Body of pancreas (tissue), 4 donors: ENCODE measurements around the gene C12orf57. TPM values are rescaled to one million over a fixed set of nuclear protein-coding genes. Genes with fewer than 3 reads are reported as not detected.

Experiments
- ATAC-seq: fragments of 150-250 bp; one replicate; pipeline ENCODE4 v1.9.1; 2016
- DNase-seq, 4 donors: peaks; one replicate each; pipeline ENCODE4 v3.0.0-alpha.2; 2019
- H3K27ac ChIP-seq, 4 donors: fragments of 200-600 bp; sonication (generic); 1 replicate in 3 of 4; 2 replicates in 1 of 4; pipeline versions ENCODE4 v1.5.1 to v1.6.1; 2016 to 2019; ENCODE audit warnings: mild to moderate bottlenecking in 1 of 4, mixed read lengths in 1 of 4, moderate library complexity in 1 of 4
- H3K27me3 ChIP-seq, 2 donors: fragments of 200-600 bp; sonication (generic); one replicate each; pipeline ENCODE4 v1.6.0; 2016; ENCODE audit warnings: mild to moderate bottlenecking in 1 of 2
- H3K36me3 ChIP-seq, 2 donors: fragments of 200-600 bp; sonication (generic); replicated peaks in 1 of 2; 2 replicates each; pipeline ENCODE4 v1.5.1; 2016; ENCODE audit warnings: low read depth in 2 of 2; ENCODE audit not compliant: insufficient read depth in 1 of 2
- H3K4me1 ChIP-seq: fragments of 200-600 bp; sonication (generic); one replicate; pipeline ENCODE4 v1.6.0; 2016
- H3K4me3 ChIP-seq, 2 donors: fragments of 200-600 bp; sonication (generic); 1 replicate in 1 of 2; 2 replicates in 1 of 2; pipeline ENCODE4 v1.5.1; 2016 to 2019
- H3K9me3 ChIP-seq, 3 donors: fragments of 200-600 bp; sonication (generic); 1 replicate in 2 of 3; 2 replicates in 1 of 3; pipeline ENCODE4 v1.5.1; 2016
- CTCF ChIP-seq, 7 experiments: fragments of 450-650 bp in 4 of 7; fragments of 200-600 bp in 3 of 7; sonication (generic) in 3 of 7; IDR thresholded peaks; one replicate each; pipeline ENCODE4 v1.5.1; 2016 to 2019; ENCODE audit warnings: antibody characterized with exemption in 7 of 7
- POLR2A ChIP-seq, 3 donors: fragments of 450-650 bp; IDR thresholded peaks; one replicate each; pipeline ENCODE4 v1.6.1; 2016; ENCODE audit warnings: antibody characterized with exemption in 3 of 3, mild to moderate bottlenecking in 2 of 3
- WGBS, 2 donors: methylation state at CpG; one replicate each; pipeline ENCODE4 v1.1.5; 2017; 5-methylcytosine and 5-hydroxymethylcytosine counted together
- intact Hi-C: fragments of 100-400 bp; cut with DNase I; formaldehyde crosslinking; loops from one replicate; pipeline ENCODE4 v1.15.1; 2023
- microRNA counts, 2 donors: library from miRNA; unstranded; fragments of <30 nt; microRNA quantifications; one replicate each; lab custom pipeline; 2017
- microRNA-seq, 2 donors: library from miRNA; unstranded; fragments of <30 nt; microRNA quantifications; one replicate each; pipeline ENCODE4, GENCODE V29; 2016; ENCODE audit warnings: borderline number of aligned reads in 2 of 2, borderline replicate concordance in 2 of 2
- small RNA-seq: library from RNA; depleted of rRNA; stranded (forward); fragments of <200 nt; gene quantifications from one replicate; pipeline ENCODE3, GENCODE V24; 2016
- total RNA-seq, 2 donors: library from RNA; depleted of rRNA; stranded (reverse); fragments of >200 nt; gene quantifications; one replicate each; pipeline ENCODE4 v1.1.0, GENCODE V29; 2016

C12orf57 gene
- total RNA-seq, 2 donors from 2014 or later, result 219 to 302 TPM

- 64 to 87% methylated on average over 10 of the region's 10 CpGs for WGBS, 2 donors
- DNase-seq (no peak), ATAC-seq (no peak)
- no peak overlapping the region for H3K27ac ChIP-seq
- TF ChIP-seq CTCF (IDR thresholded peaks at IDR 0.05) (no peak), POLR2A (IDR thresholded peaks at IDR 0.05) (no peak)
- no peaks in the 10 kb centered on the region for H3K27me3 ChIP-seq
- no peaks in the 10 kb centered on the region for H3K4me1 ChIP-seq
- intact Hi-C loops, result no loop called here
- peaks cover 0 to 20% of the 10 kb centered on the region in 2 donors for H3K36me3 ChIP-seq
- no peaks in the 10 kb centered on the region for H3K9me3 ChIP-seq
- no peak overlapping the region for H3K4me3 ChIP-seq
These were observed 37.6 kb downstream of the C12orf57 start for GRCh38 chr12:6981152-6982052.

- H3K36me3 ChIP-seq, result peaks cover 0 to 17% of the 10 kb centered on the region in 2 donors
These were observed 38.7 kb downstream of the C12orf57 start for GRCh38 chr12:6982532-6982931.

GRCh38 chr12:6987956-6988553, 44.2 kb downstream of the C12orf57 start:
- Histone ChIP-seq H3K27me3 (no peaks in the 10 kb centered on the region), H3K36me3 (no peaks in the 10 kb centered on the region), H3K4me1 (peaks cover 28% of the 10 kb centered on the region), H3K27ac (peak overlapping the region; percentile 66 to 89 (median 81)), H3K9me3 (no peaks in the 10 kb centered on the region), H3K4me3 (no peak overlapping the region)
- peak; percentile 84 to 91 (median 88) for DNase-seq
- intact Hi-C loops, result no loop called here
- 32% methylated on average over 11 of the region's 11 CpGs for WGBS, 2 donors
- TF ChIP-seq CTCF (IDR thresholded peaks at IDR 0.05) (peak in 1 of 7 experiments; percentile 14), POLR2A (IDR thresholded peaks at IDR 0.05) (peak in 2 of 3 donors; percentile 37 to 42)
- peak; percentile 98 for ATAC-seq

More at GRCh38 chr12:6982532-6982931, 38.7 kb downstream of the C12orf57 start:
- no peaks in the 10 kb centered on the region for H3K27me3 ChIP-seq
- intact Hi-C loops, result no loop called here
- no peak for TF ChIP-seq POLR2A (IDR thresholded peaks at IDR 0.05)
- TF ChIP-seq CTCF (IDR thresholded peaks at IDR 0.05), result no peak
- ATAC-seq, result no peak
- H3K4me3 ChIP-seq, result no peak overlapping the region
- WGBS, 2 donors, result 87 to 90% methylated on average over 7 of the region's 7 CpGs
- H3K4me1 ChIP-seq, result peaks cover 5% of the 10 kb centered on the region
- no peaks in the 10 kb centered on the region for H3K9me3 ChIP-seq
- H3K27ac ChIP-seq, result no peak overlapping the region
- DNase-seq, result no peak

MicroRNA genes within 50 kb of the gene (microRNA counts, 767-probe panel; counts per million panel counts)
- microRNA hsa-miR-141-3p (lab: Ali Mortazavi, UCI) (5,552 to 10,383 counts per million in 2 donors), microRNA hsa-miR-200c-3p (lab: Ali Mortazavi, UCI) (9,528 to 14,368 counts per million in 2 donors)

Small RNAs within 50 kb of the gene (microRNA-seq; reads per million reads assigned to microRNA genes)
- 3,104 to 4,339 reads per million in 2 donors for gene MIR141
- gene MIR200C, result 101,202 to 109,823 reads per million in 2 donors

Small RNAs within 50 kb of the gene (small RNA-seq; reads per million reads assigned to genes)
- gene MIR141 (904 reads per million, percentile 99 among the genes with 10 or more reads in this experiment), gene MIR200C (38.7 reads per million, percentile 95 among the genes with 10 or more reads in this experiment), gene RNU7-1 (not detected), gene SCARNA12 (not detected)

Other genes starting within 250 kb of the C12orf57 start
- not detected for gene PIANP, start 243.2 kb upstream of the C12orf57 start, total RNA-seq
- gene COPS7A, start 220.0 kb upstream of the C12orf57 start, total RNA-seq, result 10 to 100 TPM; 20.2 to 27.7 TPM
- gene MLF2, start 190.9 kb upstream of the C12orf57 start, total RNA-seq, result 10 to 100 TPM; 59.4 to 76.5 TPM
- gene PTMS, start 177.7 kb upstream of the C12orf57 start, total RNA-seq, result 100 to 1,000 TPM in 1 of 2 donors, 10 to 100 TPM in 1; 69.5 to 109 TPM
- gene LAG3, start 171.5 kb upstream of the C12orf57 start, total RNA-seq, result not detected
- 1 to 10 TPM; 3.0 to 5.2 TPM for gene CD4, start 154.5 kb upstream of the C12orf57 start, total RNA-seq
- under 1 TPM in 1 of 2 donors, not detected in 1; 0.78 TPM for gene GPR162, start 122.2 kb upstream of the C12orf57 start, total RNA-seq
- gene P3H3, start 115.6 kb upstream of the C12orf57 start, total RNA-seq, result 10 to 100 TPM; 17.6 to 43.2 TPM
- under 1 TPM; 0.33 to 0.52 TPM for gene GNB3, start 103.1 kb upstream of the C12orf57 start, total RNA-seq
- gene CDCA3, start 92.7 kb upstream of the C12orf57 start, total RNA-seq, result 1 to 10 TPM in 1 of 2 donors, under 1 TPM in 1; 0.52 to 2.3 TPM
- 10 to 100 TPM; 18.2 to 60.6 TPM for gene USP5, start 91.9 kb upstream of the C12orf57 start, total RNA-seq
- gene TPI1, start 76.5 kb upstream of the C12orf57 start, total RNA-seq, result 100 to 1,000 TPM; 134 to 152 TPM
- gene SPSB2, start 70.7 kb upstream of the C12orf57 start, total RNA-seq, result 10 to 100 TPM in 1 of 2 donors, 1 to 10 TPM in 1; 2.6 to 11.9 TPM
- gene LRRC23, start 39.2 kb upstream of the C12orf57 start, total RNA-seq, result 10 to 100 TPM in 1 of 2 donors, 1 to 10 TPM in 1; 7.0 to 21.1 TPM
- 10 to 100 TPM in 1 of 2 donors, 1 to 10 TPM in 1; 4.4 to 11.9 TPM for gene ENO2, start 29.4 kb upstream of the C12orf57 start, total RNA-seq
- 10 to 100 TPM; 36.1 to 86.7 TPM for gene ATN1, start 16.1 kb upstream of the C12orf57 start, total RNA-seq
- gene RNU7-1, start 206 bp upstream of the C12orf57 start, total RNA-seq, result not detected
- gene PTPN6, start 7.3 kb downstream of the C12orf57 start, total RNA-seq, result 10 to 100 TPM; 18.4 to 19.4 TPM
- gene PHB2, start 26.6 kb downstream of the C12orf57 start, total RNA-seq, result 100 to 1,000 TPM in 1 of 2 donors, 10 to 100 TPM in 1; 83.4 to 125 TPM
- gene EMG1, start 26.9 kb downstream of the C12orf57 start, total RNA-seq, result 10 to 100 TPM in 1 of 2 donors, 1 to 10 TPM in 1; 8.3 to 15.5 TPM
- 10 to 100 TPM; 21.5 to 39.6 TPM for gene LPCAT3, start 74.5 kb downstream of the C12orf57 start, total RNA-seq
- gene C1S, start 116.7 kb downstream of the C12orf57 start, total RNA-seq, result 100 to 1,000 TPM; 105 to 157 TPM
- 100 to 1,000 TPM; 113 to 133 TPM for gene C1R, start 148.4 kb downstream of the C12orf57 start, total RNA-seq
- 10 to 100 TPM; 64.6 to 99.6 TPM for gene C1RL, start 165.2 kb downstream of the C12orf57 start, total RNA-seq
- gene RBP5, start 184.9 kb downstream of the C12orf57 start, total RNA-seq, result 1 to 10 TPM in 1 of 2 donors, not detected in 1; 1.3 TPM
- 10 to 100 TPM; 27.5 to 64.9 TPM for gene CLSTN3, start 186.3 kb downstream of the C12orf57 start, total RNA-seq
- gene PEX5, start 245.7 kb downstream of the C12orf57 start, total RNA-seq, result 10 to 100 TPM; 33.5 to 67.9 TPM